Calu3 (cell line): Measurements from ENCODE around the gene COX20. TPM values are rescaled to one million over a fixed set of nuclear protein-coding genes. Genes with fewer than 3 reads are reported as not detected.

Experiments
- BruUV-seq: library from RNA; stranded (reverse); fragments of 400-500 nt; replicated peaks from 2 replicates; lab custom pipeline; 2021; lab: Mats Ljungman, UMichigan
- CTCF ChIA-PET: fragments of 300-600 bp; sonication (Branson Sonifier 250); formaldehyde crosslinking; loops from one replicate; lab custom pipeline; 2022; ENCODE audit warnings: antibody characterized with exemption; lab: Charles Lee
- DNase-seq: peaks from one replicate; pipeline ENCODE4 v3.0.0; 2022
- H3K27ac Mint-ChIP-seq: one replicate; pipeline ENCODE4 v1.8.0; 2022; ENCODE audit warnings: mixed read lengths; ENCODE audit not compliant: unreplicated experiment
- H3K27me3 Mint-ChIP-seq: one replicate; pipeline ENCODE4 v1.8.0; 2022; ENCODE audit warnings: mixed read lengths; ENCODE audit not compliant: unreplicated experiment
- H3K36me3 Mint-ChIP-seq: one replicate; pipeline ENCODE4 v1.8.0; 2022; ENCODE audit warnings: mild to moderate bottlenecking, moderate library complexity, mixed read lengths; ENCODE audit not compliant: insufficient read depth, unreplicated experiment
- H3K4me1 Mint-ChIP-seq: one replicate; pipeline ENCODE4 v1.8.0; 2022; ENCODE audit warnings: mild to moderate bottlenecking, low read depth, mixed read lengths; ENCODE audit not compliant: unreplicated experiment
- H3K4me3 Mint-ChIP-seq: one replicate; pipeline ENCODE4 v1.8.0; 2022; ENCODE audit warnings: mild to moderate bottlenecking, low read depth, moderate library complexity, mixed read lengths; ENCODE audit not compliant: unreplicated experiment
- H3K9me3 Mint-ChIP-seq: one replicate; pipeline ENCODE4 v1.8.0; 2022; ENCODE audit warnings: low read depth, mixed read lengths; ENCODE audit not compliant: unreplicated experiment
- CTCF ChIP-seq: fragments of 200-600 bp; IDR thresholded peaks from one replicate; pipeline ENCODE4 v1.8.0; 2022; ENCODE audit warnings: antibody characterized with exemption; ENCODE audit not compliant: unreplicated experiment
- intact Hi-C: fragments of 100-400 bp; cut with micrococcal nuclease; formaldehyde crosslinking; loops from one replicate; pipeline ENCODE4 v1.10.0; 2022; ENCODE audit not compliant: unreplicated experiment
- total RNA-seq: library from RNA; stranded (reverse); gene quantifications from 2 replicates; pipeline ENCODE4 v1.2.3, GENCODE V29; 2022

Gene COX20
- total RNA-seq, 1 experiment from 2014 or later = 32.8 TPM

- Mint-ChIP-seq H3K9me3 (no peaks in the 10 kb centered on the region), H3K36me3 (peaks cover 100% of the 10 kb centered on the region), H3K4me3 (peak overlapping the region; percentile 89), H3K27ac (peak overlapping the region; percentile 59), H3K4me1 (peaks cover 51% of the 10 kb centered on the region), H3K27me3 (no peaks in the 10 kb centered on the region)
- TF ChIP-seq CTCF = no peak
- DNase-seq = no peak
- intact Hi-C loops = loop anchor here (2.0 kb wide), 1 partner anchor 23 kb away; no protein-coding TSS in a partner anchor
- no TSS peak for BruUV-seq
- CTCF ChIA-PET = interaction anchor here (2.0 kb wide), 1 partner anchor 19 kb away, joined by 6 read pairs; no protein-coding TSS in a partner anchor
Observed at GRCh38 chr1:244860078-244860477, 24.6 kb downstream of the COX20 start.

GRCh38 chr1:244860914-244861610 is 25.6 kb downstream of the COX20 start:
- H3K4me1 Mint-ChIP-seq = peaks cover 46% of the 10 kb centered on the region
- intact Hi-C loops = loop anchor here (2.0 kb wide), 1 partner anchor 24 kb away; no protein-coding TSS in a partner anchor
- DNase-seq = no peak
- no peak for TF ChIP-seq CTCF
- H3K9me3 Mint-ChIP-seq = no peaks in the 10 kb centered on the region
- H3K36me3 Mint-ChIP-seq = peaks cover 95% of the 10 kb centered on the region
- CTCF ChIA-PET = interaction anchor here (1.4 to 2.4 kb wide), 5 partner anchors 8 to 110 kb away, joined by 5 to 13 read pairs (median 6); partner anchors contain the start of gene COX20
- peak overlapping the region; percentile 89 for H3K27ac Mint-ChIP-seq
- peak overlapping the region; percentile 89 for H3K4me3 Mint-ChIP-seq
- BruUV-seq = no TSS peak
- H3K27me3 Mint-ChIP-seq = no peaks in the 10 kb centered on the region

GRCh38 chr1:244861683-244862082 is 26.2 kb downstream of the COX20 start:
- peaks cover 40% of the 10 kb centered on the region for H3K4me1 Mint-ChIP-seq
- no peaks in the 10 kb centered on the region for H3K9me3 Mint-ChIP-seq
- no peak for DNase-seq
- peak overlapping the region; percentile 89 for H3K4me3 Mint-ChIP-seq
- CTCF ChIA-PET = interaction anchor here (0.7 to 2.4 kb wide), 8 partner anchors 8 to 181 kb away, joined by 4 to 13 read pairs (median 6); partner anchors contain the start of gene COX20
- H3K27ac Mint-ChIP-seq = peak overlapping the region; percentile 89
- intact Hi-C loops = loop anchor here (2.0 kb wide), 1 partner anchor 25 kb away; no protein-coding TSS in a partner anchor
- BruUV-seq = TSS peak; percentile 32
- peaks cover 89% of the 10 kb centered on the region for H3K36me3 Mint-ChIP-seq
- no peak for TF ChIP-seq CTCF
- no peaks in the 10 kb centered on the region for H3K27me3 Mint-ChIP-seq

- no peaks in the 10 kb centered on the region for H3K27me3 Mint-ChIP-seq
- H3K4me1 Mint-ChIP-seq = peaks cover 39% of the 10 kb centered on the region
- no TSS peak for BruUV-seq
- no peak for DNase-seq
- TF ChIP-seq CTCF = no peak
- intact Hi-C loops = no loop called here
- CTCF ChIA-PET = interaction anchor here (0.7 to 2.4 kb wide), 7 partner anchors 9 to 181 kb away, joined by 4 to 13 read pairs (median 6); partner anchors contain the start of gene COX20
- H3K36me3 Mint-ChIP-seq = peaks cover 82% of the 10 kb centered on the region
- peak overlapping the region; percentile 89 for H3K4me3 Mint-ChIP-seq
- no peaks in the 10 kb centered on the region for H3K9me3 Mint-ChIP-seq
- H3K27ac Mint-ChIP-seq = peak overlapping the region; percentile 89
Observed at GRCh38 chr1:244862354-244862698, 26.9 kb downstream of the COX20 start.
